HCT116 (cell line): ENCODE measurements around the gene MTUS2. TPM values are rescaled to one million over a fixed set of nuclear protein-coding genes. Genes with fewer than 3 reads are reported as not detected.

ENCODE experiments used
- ATAC-seq: fragments of 200-7000 bp; cut with Tn5 transposase; 2 replicates; pipeline ENCODE4 v1.9.1; 2020; ENCODE audit warnings: mild to moderate bottlenecking, moderate library complexity
- BruUV-seq: library from RNA; stranded (reverse); fragments of 400-500 nt; replicated peaks from 2 replicates; lab custom pipeline; 2021; lab: Mats Ljungman, UMichigan
- CTCF ChIA-PET: fragments of 300-600 bp; sonication (Branson Sonifier 250); formaldehyde crosslinking; loops from one replicate; lab custom pipeline; 2021; ENCODE audit warnings: antibody characterized with exemption; lab: Charles Lee
- POLR2A ChIA-PET: fragments of 300-600, 350-600 bp; sonication (Branson Sonifier 250); formaldehyde crosslinking; loops from one replicate; lab custom pipeline; 2021; ENCODE audit warnings: antibody characterized with exemption; lab: Charles Lee
- RAD21 ChIA-PET, 2 experiments: fragments of 300-600 bp; sonication (Branson Sonifier 250); formaldehyde crosslinking; loops; one replicate each; lab custom pipeline; 2023; ENCODE audit warnings: low total read pairs in 2 of 2; ENCODE audit not compliant: uncharacterized antibody in 2 of 2, unreplicated experiment in 2 of 2, low non-redundant PET in 1 of 2; lab: Charles Lee
- DNase-seq: peaks from one replicate; pipeline ENCODE4 v3.0.0-alpha.2; 2010; ENCODE audit warnings: low read depth, low spot score
- H2AFZ ChIP-seq: fragments of 200-600 bp; shearing (Covaris generic), sonication (generic); 2 replicates; pipeline ENCODE4 v1.6.1; 2017; ENCODE audit warnings: low read depth, mixed run types, mixed read lengths, antibody characterized with exemption, low read length; ENCODE audit not compliant: poor library complexity, severe bottlenecking
- H3K27ac ChIP-seq: 2 replicates; pipeline ENCODE4 v1.5.1; 2012; ENCODE audit warnings: low read depth, low read length
- H3K27me3 ChIP-seq: fragments of 200-600 bp; sonication (generic); 2 replicates; pipeline ENCODE4 v1.6.1; 2016; ENCODE audit warnings: mixed run types, low read length, mixed read lengths; ENCODE audit not compliant: insufficient read depth
- H3K36me3 ChIP-seq, 2 experiments: fragments of 200-500 bp in 1 of 2; fragments of 200-600 bp in 1 of 2; sonication (Bioruptor generic) in 1 of 2; sonication (generic) in 1 of 2; 2 replicates each; pipeline versions ENCODE4 v1.5.1 to v1.6.1; 2014 to 2016; ENCODE audit warnings: low read length in 2 of 2, inconsistent platforms in 1 of 2, mixed read lengths in 1 of 2, mixed run types in 1 of 2; ENCODE audit not compliant: insufficient read depth in 2 of 2, control insufficient read depth in 1 of 2
- H3K4me1 ChIP-seq, 2 experiments: fragments of 200-600 bp in 1 of 2; sonication (generic) in 1 of 2; 2 replicates each; pipeline versions ENCODE4 v1.5.1 to v1.6.1; 2012 to 2017; ENCODE audit warnings: low read length in 2 of 2, inconsistent platforms in 1 of 2, mild to moderate bottlenecking in 1 of 2, mixed read lengths in 1 of 2, mixed run types in 1 of 2, moderate library complexity in 1 of 2; ENCODE audit not compliant: insufficient read depth in 2 of 2, control insufficient read depth in 1 of 2
- H3K4me2 ChIP-seq: fragments of 200-600 bp; sonication (generic); 2 replicates; pipeline ENCODE4 v1.6.1; 2017; ENCODE audit warnings: mixed run types, low read length, mixed read lengths
- H3K4me3 ChIP-seq, 2 experiments: fragments of 200-600 bp in 1 of 2; sonication (generic) in 1 of 2; replicated peaks in 1 of 2; 2 replicates each; pipeline ENCODE4 v1.5.1; 2011 to 2016; ENCODE audit warnings: low read length in 2 of 2, control low read depth in 1 of 2, low read depth in 1 of 2, mild to moderate bottlenecking in 1 of 2, mixed read lengths in 1 of 2, mixed run types in 1 of 2
- H3K79me2 ChIP-seq: fragments of 200-600 bp; sonication (generic); 2 replicates; pipeline ENCODE4 v1.6.1; 2017; ENCODE audit warnings: mild to moderate bottlenecking, mixed run types, low read length, moderate library complexity, mixed read lengths; ENCODE audit not compliant: insufficient read depth
- H3K9ac ChIP-seq: fragments of 200-600 bp; sonication (generic); 2 replicates; pipeline ENCODE4 v1.6.1; 2016; ENCODE audit warnings: low read length, mixed read lengths
- H3K9me2 ChIP-seq: fragments of 200-600 bp; sonication (generic), shearing (Covaris generic); 2 replicates; pipeline ENCODE4 v1.6.1; 2017; ENCODE audit warnings: mixed run types, mild to moderate bottlenecking, moderate library complexity; ENCODE audit not compliant: insufficient read depth
- H3K9me3 ChIP-seq, 2 experiments: fragments of 200-500 bp in 1 of 2; fragments of 200-600 bp in 1 of 2; sonication (Bioruptor generic) in 1 of 2; sonication (generic) in 1 of 2; 2 replicates each; pipeline ENCODE4 v1.6.1; 2014 to 2017; ENCODE audit warnings: low read length in 2 of 2, mixed read lengths in 2 of 2, inconsistent platforms in 1 of 2, low read depth in 1 of 2, mild to moderate bottlenecking in 1 of 2, mixed run types in 1 of 2, moderate library complexity in 1 of 2; ENCODE audit not compliant: control insufficient read depth in 1 of 2, insufficient read depth in 1 of 2
- H4K20me1 ChIP-seq: fragments of 200-600 bp; sonication (generic), shearing (Covaris generic); 2 replicates; pipeline ENCODE4 v1.6.1; 2017; ENCODE audit warnings: mixed run types, mild to moderate bottlenecking, moderate library complexity; ENCODE audit not compliant: insufficient read depth
- CBX3 ChIP-seq: IDR thresholded peaks from 2 replicates; pipeline ENCODE4 v1.6.1; 2012; ENCODE audit warnings: low read depth
- CEBPB ChIP-seq: IDR thresholded peaks from 2 replicates; pipeline ENCODE4 v1.6.1; 2012; ENCODE audit warnings: low read depth
- ELF1 ChIP-seq: IDR thresholded peaks from 2 replicates; pipeline ENCODE4 v1.6.1; 2012; ENCODE audit warnings: low read depth, borderline replicate concordance
- EZH2 ChIP-seq: fragments of 200-600 bp; sonication (generic); IDR thresholded peaks from 2 replicates; pipeline ENCODE4 v1.6.1; 2017; ENCODE audit warnings: antibody characterized with exemption, mixed run types
- FOSL1 ChIP-seq: IDR thresholded peaks from 2 replicates; pipeline ENCODE4 v1.6.1; 2012; ENCODE audit warnings: low read depth
- MAX ChIP-seq: IDR thresholded peaks from 2 replicates; pipeline ENCODE4 v1.6.1; 2012
- RAD21 ChIP-seq: IDR thresholded peaks from 2 replicates; pipeline ENCODE4 v1.6.1; 2012; ENCODE audit warnings: low read depth, mild to moderate bottlenecking
- SRF ChIP-seq: IDR thresholded peaks from 2 replicates; pipeline ENCODE4 v1.6.1; 2012; ENCODE audit warnings: low read depth
- TCF7L2 ChIP-seq: IDR thresholded peaks from 2 replicates; pipeline ENCODE4 v1.7.0; 2011; ENCODE audit warnings: borderline replicate concordance, inconsistent platforms; ENCODE audit not compliant: insufficient read depth, insufficient read length; ENCODE audit errors: extremely low read depth
- YY1 ChIP-seq: IDR thresholded peaks from 2 replicates; pipeline ENCODE4 v1.6.1; 2011; ENCODE audit warnings: low read length, low read depth, moderate library complexity, mild to moderate bottlenecking; ENCODE audit not compliant: insufficient replicate concordance; ENCODE audit errors: extremely low read depth
- ZBTB33 ChIP-seq: IDR thresholded peaks from 2 replicates; pipeline ENCODE4 v1.6.1; 2011; ENCODE audit warnings: mild to moderate bottlenecking, low read length, moderate library complexity; ENCODE audit not compliant: insufficient replicate concordance; ENCODE audit errors: extremely low read depth
- intact Hi-C: fragments of 100-400 bp; cut with micrococcal nuclease; formaldehyde crosslinking; loops from 2 replicates; pipeline ENCODE4 v1.10.0; 2022
- total RNA-seq: library from RNA; stranded (reverse); gene quantifications from one replicate; pipeline ENCODE4 v1.2.1, GENCODE V29; 2021; ENCODE audit not compliant: unreplicated experiment

The MTUS2 gene
- total RNA-seq, 1 experiment from 2014 or later: 0.02 TPM

- H4K20me1 ChIP-seq: no peaks in the 10 kb centered on the region
- H3K9ac ChIP-seq: no peak overlapping the region
- POLR2A ChIA-PET: no interaction called here
Observed at GRCh38 chr13:29384871-29385270, 564.7 kb downstream of the MTUS2 start.

More at GRCh38 chr13:29384871-29385270, 564.7 kb downstream of the MTUS2 start:
- Histone ChIP-seq H3K27me3 (no peaks in the 10 kb centered on the region), H3K79me2 (no peaks in the 10 kb centered on the region), H3K9me2 (no peaks in the 10 kb centered on the region), H3K4me2 (no peak overlapping the region), H2AFZ (no peak overlapping the region), H3K4me3 (no peak overlapping the region), H3K9me3 (no peaks in the 10 kb centered on the region), H3K27ac (no peak overlapping the region), H3K4me1 (no peaks in the 10 kb centered on the region), H3K36me3 (no peaks in the 10 kb centered on the region)
- ATAC-seq: no peak
- DNase-seq: no peak
- intact Hi-C loops: no loop called here
- BruUV-seq: no TSS peak
- RAD21 ChIA-PET: no interaction called here
- no peak for TF ChIP-seq EZH2
- TF ChIP-seq FOSL1: no peak
- no peak for TF ChIP-seq ELF1
- no peak for TF ChIP-seq YY1
- no peak for TF ChIP-seq CBX3
- no peak for TF ChIP-seq RAD21
- no peak for TF ChIP-seq MAX
- no peak for TF ChIP-seq ZBTB33
- no peak for TF ChIP-seq SRF
- no peak for TF ChIP-seq TCF7L2
- TF ChIP-seq CEBPB: no peak
- TF ChIP-seq, all 23 proteins: peak for 0
- CTCF ChIA-PET: no interaction called here
